GM12891 (cell line): Measurements from ENCODE around the gene ZSWIM3.

Experiments used
- DNase-seq: peaks from one replicate; pipeline ENCODE4 v3.0.0; 2011; ENCODE audit warnings: low spot score; ENCODE audit not compliant: insufficient read length
- FAIRE-seq: peaks from 2 replicates; lab custom pipeline; 2011; peaks lifted over from hg19 to GRCh38; lab: Jason Lieb, UNC
- PAX5 ChIP-seq: IDR thresholded peaks from 2 replicates; pipeline ENCODE4 v1.6.1; 2011; ENCODE audit warnings: low read length, moderate library complexity, mild to moderate bottlenecking; ENCODE audit not compliant: insufficient read depth, severe bottlenecking
- POLR2A ChIP-seq: IDR thresholded peaks from 2 replicates; pipeline ENCODE4 v1.6.1; 2011; ENCODE audit warnings: low read depth, low read length, control low read depth
- POLR2AphosphoS5 ChIP-seq: IDR thresholded peaks from 2 replicates; pipeline ENCODE4 v1.6.1; 2011; ENCODE audit warnings: low read depth, low read length, control low read depth
- POU2F2 ChIP-seq: IDR thresholded peaks from 2 replicates; pipeline ENCODE4 v1.6.1; 2011; ENCODE audit warnings: low read depth, mild to moderate bottlenecking, control low read depth, low read length, moderate library complexity
- SPI1 ChIP-seq: IDR thresholded peaks from 2 replicates; pipeline ENCODE4 v1.6.1; 2011; ENCODE audit warnings: low read depth, low read length, control low read depth
- TAF1 ChIP-seq: IDR thresholded peaks from 2 replicates; pipeline ENCODE4 v1.6.1; 2011; ENCODE audit warnings: low read depth, low read length, control low read depth

ZSWIM3 gene

DNA sequence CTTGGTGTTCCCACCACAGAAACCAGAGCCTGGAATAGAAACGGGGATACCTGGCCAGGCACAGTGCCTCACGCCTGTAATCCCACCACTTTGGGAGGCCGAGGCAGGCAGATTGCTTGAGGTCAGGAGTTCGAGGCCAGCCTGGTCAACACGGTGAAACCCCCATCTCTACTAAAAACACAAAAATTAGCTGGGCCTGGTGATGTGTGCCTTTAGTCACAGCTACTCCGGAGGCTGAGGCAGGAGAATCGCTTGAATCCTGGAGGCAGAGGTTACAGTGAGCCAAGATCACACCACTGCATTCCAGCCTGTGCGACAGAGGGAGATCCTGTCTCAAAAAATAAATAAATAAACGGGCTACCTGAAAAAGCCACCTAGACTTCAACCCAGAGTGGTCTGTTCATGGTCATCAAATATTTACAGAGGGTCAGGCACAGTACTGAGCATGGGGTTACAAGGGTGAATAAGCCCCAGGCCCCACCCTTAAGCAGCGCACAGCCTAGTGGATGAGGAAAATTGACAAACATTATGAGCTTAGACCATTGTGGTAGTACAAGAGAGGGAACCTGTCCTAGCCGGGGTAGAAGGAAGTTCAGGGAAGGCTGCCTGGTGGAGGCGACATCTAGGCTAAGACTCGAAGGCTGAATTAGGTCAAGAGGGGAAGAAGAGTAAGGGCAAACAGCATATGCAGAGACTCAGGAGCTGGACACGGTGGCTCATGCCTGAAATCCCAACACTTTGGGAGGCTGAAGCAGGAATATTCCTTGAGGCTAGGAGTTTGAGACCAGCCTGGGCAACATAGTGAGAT, 69.9 kb downstream of the ZSWIM3 start:
- no peak for TF ChIP-seq POLR2AphosphoS5
- no peak for TF ChIP-seq PAX5
- TF ChIP-seq SPI1, result no peak
- TF ChIP-seq TAF1, result no peak
- TF ChIP-seq POU2F2, result no peak
- no peak for TF ChIP-seq POLR2A
- FAIRE-seq, result no peak
- no peak for DNase-seq
